NCI-H1105 treated with DMSO at 0.1 percent for 48 hours (cell line): ENCODE results near the gene OGDH.
"Not testable (repeated sequence)": the region's sequence is repeated elsewhere in the genome, so short reads cannot be mapped to it uniquely, and the experiment has no call there.

Experiments
- DNase-seq: peaks from one replicate; lab custom pipeline; 2025; lab: John Stamatoyannopoulos, UW

OGDH gene

DNA sequence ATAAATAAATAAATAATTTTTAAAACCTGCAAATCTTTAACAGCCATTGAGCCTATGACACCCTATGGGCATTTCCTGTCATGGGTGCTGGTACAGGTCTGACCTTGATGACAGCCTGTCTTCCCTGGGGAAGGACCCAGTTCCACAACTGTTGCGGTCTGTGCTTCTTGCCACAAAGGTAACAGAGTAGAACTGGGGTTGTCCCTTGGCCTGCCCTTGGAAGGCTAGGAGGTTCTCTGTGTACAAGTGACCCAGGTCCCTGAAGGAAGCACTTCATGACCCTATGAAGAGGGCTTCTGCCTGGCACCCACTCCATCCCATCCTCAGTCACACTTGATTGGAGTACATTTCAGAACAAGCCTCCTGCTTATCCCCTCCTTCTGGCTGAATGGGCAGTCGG is 66.9 kb downstream of the OGDH start:
- no peak for DNase-seq

GRCh38 chr7:44673771-44674170 is 67.3 kb downstream of the OGDH start:
- DNase-seq: no peak

DNA sequence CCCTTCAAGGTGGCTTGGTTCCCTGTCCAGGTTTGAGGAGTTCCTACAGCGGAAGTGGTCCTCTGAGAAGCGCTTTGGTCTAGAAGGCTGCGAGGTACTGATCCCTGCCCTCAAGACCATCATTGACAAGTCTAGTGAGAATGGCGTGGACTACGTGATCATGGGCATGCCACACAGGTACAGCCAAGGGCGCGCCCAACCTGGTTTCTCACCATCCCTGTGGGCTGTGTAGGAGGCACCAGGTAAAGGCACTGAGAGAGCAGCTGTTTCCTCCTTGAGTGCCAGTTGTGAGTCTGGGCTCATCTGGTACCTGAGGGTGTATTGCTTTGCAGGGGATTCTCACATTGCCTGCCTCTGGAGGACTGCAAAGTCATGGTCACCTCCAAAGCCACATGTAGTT is 68.0 kb downstream of the OGDH start:
- DNase-seq: no peak

DNA sequence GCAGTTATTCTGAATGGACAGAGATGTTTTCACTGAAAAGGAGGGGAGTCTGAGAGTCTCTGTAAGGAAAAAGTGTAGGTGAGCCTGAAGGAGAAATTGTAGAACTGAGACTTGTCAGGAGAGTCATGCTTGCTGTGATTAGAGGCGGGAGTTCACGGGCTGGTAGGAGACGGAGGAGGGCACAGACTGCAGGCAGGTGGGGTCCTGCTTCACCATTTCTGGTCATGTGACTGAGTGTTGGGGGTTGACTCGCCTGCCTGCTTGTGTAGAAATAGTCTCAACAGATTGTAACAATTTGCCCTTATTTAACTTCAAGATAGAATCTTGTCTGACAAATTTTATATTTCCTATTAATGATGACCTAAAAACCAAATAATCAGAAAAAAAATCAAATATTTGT is 70.3 kb downstream of the OGDH start:
- no peak for DNase-seq

GRCh38 chr7:44678101-44678470 is 71.7 kb downstream of the OGDH start:
- DNase-seq: no peak

DNA sequence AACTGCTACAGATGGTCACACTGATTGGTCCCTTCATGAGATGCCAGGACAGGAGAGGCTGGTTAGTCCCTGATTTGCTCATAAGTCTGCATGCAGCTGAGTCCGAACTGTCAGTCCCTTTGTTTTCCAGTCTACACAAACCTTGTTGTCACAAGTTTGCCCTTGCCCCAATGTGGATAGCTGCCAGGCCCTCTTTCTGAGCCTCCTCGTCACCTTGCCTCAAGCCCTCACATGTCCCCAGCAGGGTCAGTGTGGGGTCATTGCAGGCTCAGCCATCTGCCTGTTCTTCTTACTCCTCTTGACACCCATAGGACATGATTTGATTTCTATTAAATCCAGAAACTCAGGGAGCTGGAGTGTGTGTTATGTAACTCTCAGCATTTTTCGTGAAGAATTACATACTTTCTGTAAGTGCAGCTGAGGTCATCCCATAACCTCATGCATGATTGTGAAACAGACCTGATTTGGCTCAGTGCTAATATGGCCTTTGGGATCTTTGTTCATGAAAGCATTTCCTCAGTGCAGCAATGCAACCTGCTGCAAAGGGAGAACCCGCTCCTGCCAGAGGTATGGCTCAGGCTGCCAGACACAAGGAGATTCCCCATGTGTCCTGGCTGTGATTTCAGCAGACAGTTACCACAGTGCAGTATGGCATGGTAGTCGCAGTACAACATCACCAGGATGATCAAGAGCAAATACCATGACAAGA is 72.2 kb downstream of the OGDH start:
- no peak for DNase-seq

DNA sequence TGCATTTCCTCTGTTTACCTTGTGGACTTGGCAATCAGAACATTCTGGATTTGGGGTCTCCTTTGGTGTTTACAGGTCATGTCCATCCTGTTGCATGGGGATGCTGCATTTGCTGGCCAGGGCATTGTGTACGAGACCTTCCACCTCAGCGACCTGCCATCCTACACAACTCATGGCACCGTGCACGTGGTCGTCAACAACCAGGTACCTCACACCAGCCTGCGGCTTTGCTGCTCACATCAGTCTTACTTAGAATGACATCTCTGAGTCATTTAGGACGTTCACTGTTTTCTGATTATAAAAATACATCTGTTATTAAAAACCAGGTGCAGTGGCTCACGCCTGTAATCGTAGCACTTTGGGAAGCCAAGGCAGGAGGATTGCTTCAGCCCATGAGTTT is 75.2 kb downstream of the OGDH start:
- no peak for DNase-seq

GRCh38 chr7:44685723-44686122 is 79.3 kb downstream of the OGDH start:
- no peak for DNase-seq

DNA sequence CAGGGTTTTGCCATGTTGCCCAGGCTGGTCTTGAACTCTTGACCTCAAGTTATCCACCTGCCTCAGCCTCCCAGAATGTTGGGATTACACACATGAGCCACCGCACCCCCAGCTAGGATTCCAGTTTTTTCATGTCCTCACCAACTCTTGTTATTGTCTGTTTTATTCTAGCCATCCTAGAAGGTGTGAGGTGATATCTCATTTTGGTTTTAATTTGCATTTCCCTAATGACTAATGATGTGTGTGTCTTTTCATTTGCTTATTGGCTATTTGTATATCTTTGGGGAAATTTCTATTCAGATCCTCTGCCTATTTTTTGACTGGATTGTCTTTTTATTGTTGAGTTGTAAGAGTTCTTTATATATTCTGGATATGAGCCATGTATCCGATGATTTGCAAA is 83.0 kb downstream of the OGDH start:
- DNase-seq: no peak

GRCh38 chr7:44693641-44694313 is 87.3 kb downstream of the OGDH start:
- no peak for DNase-seq

DNA sequence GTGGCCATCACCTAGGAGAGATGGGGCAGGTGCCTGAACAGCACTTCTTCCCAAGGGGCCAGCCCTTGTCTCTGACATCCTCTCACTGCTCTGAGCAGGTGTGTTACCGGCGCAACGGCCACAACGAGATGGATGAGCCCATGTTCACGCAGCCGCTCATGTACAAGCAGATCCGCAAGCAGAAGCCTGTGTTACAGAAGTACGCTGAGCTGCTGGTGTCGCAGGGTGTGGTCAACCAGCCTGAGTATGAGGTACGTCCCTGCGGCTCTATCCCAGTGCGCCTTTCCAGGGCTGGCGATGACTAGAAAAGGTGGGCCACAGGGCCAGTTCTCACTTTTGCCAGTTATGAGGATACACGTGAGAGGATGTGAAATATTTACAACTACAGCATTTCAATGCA is 87.9 kb downstream of the OGDH start:
- DNase-seq: no peak

DNA sequence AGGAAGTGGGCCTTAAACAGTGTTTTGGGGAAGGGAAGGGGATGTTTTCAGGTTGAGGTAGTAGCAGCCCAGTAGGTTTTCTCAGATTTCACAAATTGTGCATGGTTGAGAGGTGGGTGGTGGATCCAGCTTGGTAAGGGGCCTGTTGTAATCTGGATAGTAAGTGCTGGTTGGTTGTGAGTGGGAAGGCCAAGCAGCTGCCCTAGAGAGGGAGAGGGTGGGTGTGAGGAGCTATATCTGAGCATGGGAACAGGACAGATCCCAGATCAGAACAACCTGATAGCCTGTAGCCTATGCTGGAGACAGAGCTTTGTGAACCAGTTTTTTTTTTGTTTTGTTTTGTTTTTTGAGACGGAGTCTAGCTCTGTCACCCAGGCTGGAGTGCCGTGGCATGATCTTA is 88.3 kb downstream of the OGDH start:
- DNase-seq: no peak

GRCh38 chr7:44695756-44696155 is 89.3 kb downstream of the OGDH start:
- DNase-seq: no peak

- DNase-seq: no peak
These were observed 90.3 kb downstream of the OGDH start for GRCh38 chr7:44696728-44697127.

GRCh38 chr7:44697136-44698045 is 91.0 kb downstream of the OGDH start:
- no peak for DNase-seq

DNA sequence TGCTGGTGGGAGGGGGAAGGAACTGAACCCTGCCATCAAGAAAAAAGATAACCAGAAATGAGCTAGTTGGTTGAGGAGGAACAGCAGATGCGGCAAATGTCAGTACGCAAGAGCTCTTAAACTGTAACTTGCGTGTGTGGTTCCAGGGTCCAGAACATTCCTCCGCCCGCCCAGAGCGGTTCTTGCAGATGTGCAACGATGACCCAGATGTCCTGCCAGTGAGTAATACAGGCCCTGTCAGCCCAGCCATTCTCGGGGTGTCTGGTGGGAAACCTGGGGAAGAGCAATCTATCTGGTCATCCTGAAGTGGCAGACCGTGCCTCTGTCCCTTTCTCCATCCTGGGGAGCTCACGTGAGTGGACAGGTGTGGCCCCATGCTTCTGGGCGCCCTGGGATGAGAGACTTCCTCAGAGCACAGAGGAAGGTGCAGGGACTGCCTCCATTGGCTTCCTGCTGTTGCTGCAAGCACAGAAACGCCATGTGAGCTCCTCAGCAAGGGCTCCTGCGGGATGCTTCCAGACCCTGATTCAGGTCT is 91.7 kb downstream of the OGDH start:
- no peak for DNase-seq

DNA sequence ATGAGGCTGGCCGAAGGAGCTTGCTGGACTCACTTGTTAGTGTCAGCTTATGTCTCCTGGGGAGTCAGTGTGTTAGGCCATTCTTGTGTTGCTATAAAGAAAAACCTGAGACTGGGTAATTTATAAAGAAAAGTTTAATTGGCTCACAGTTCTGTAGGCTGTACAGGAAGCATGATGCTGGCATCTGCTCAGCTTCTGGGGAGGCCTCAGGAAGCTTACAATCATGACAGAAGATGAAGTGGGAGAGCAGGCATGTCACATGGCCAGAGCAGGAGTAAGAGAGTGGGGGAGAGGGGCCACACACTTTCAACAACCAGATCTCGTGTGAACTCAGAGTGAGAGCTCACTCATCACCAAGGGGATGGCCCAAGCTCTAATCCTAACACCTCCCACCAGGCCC is 93.2 kb downstream of the OGDH start:
- not testable (repeated sequence) for DNase-seq

DNA sequence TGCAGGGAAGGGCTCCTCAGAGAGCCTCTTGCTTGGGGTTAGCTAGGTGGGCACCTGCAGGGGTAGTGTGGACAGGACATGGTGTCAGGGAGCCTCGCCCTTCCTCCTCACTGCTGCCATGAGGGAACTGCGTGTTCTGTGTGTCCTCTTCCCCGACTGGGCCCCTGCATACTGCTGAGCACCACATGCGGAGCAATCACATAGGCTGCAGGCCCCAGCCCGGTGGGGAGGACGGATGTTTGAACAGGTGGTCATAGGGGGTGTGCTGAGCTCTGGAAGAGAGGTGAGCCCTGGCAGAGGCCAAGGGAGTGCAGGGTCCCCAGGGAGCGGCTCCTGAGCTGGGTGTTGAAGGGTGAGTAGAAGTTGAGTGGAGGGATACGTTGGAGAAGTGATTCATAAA is 93.9 kb downstream of the OGDH start:
- no peak for DNase-seq

DNA sequence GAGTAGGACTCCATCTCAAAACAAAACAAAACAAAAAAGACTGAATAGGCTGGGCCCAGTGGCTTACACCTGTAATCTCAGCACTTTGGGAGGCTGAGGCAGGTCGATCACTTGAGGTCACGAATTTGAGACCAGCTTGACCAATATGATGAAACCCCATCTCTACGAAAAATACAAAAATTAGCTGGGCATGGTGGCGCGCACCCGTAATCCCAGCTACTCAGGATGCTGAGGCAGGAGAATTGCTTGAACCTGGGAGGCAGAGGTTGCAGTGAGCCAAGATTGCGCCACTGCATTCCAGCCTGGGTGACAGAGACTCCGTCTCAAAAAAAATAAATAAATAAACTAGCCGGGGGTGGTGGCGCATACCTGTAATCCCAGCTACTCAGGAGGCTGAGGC is 97.0 kb downstream of the OGDH start:
- not testable (repeated sequence) for DNase-seq

- DNase-seq: no peak
These were observed 97.5 kb downstream of the OGDH start for GRCh38 chr7:44703921-44704320.

DNA sequence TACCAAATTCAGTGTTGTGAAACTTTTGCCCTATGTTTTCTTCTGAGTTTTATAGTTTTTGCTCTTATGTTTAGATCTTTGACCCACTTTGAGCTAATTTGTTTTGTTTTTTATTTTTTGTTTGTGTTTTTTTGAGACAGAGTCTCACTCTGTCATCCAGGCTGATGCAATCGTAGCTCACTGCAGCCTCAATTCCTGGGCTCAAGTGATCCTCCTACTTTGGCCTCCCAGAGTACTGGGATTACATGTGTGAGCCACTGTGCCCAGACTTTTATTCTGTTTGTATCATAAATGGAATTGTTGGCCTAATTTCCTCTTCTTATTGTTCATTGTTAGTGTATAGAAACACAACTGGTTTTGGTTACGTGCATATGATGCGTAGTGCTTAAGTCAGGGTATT is 99.0 kb downstream of the OGDH start:
- DNase-seq: no peak

DNA sequence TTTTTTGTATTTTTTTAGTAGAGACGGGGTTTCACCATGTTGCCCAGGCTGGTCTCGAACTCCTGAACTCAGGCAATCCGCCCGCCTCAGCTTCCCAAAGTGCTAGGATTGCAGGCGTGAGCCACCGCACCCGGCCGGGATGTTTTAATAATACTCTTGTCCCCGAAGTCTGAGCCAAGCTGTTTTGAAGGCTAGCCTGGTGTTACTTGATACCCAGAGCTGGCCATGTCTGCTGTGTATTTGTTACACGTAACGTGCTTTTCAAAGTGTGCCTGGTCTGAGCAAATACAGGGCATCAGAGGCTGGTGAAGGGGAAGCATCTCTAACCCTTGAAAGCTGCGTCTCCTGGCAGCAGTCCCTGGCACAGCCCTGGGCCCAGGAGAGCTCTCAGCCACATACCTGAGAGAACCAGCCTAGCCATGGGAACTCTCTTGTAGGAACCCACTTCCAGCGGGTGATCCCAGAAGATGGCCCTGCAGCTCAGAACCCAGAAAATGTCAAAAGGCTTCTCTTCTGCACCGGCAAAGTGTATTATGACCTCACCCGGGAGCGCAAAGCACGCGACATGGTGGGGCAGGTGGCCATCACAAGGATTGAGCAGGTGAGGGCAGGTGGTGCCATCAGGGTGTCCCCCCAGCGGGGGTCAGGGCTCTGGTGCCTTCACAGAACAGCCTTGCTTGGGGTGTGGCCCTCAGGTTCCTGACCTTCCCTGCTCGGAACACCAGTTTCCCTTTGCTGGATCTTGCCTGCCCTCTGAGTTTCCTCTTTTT is 100.5 kb downstream of the OGDH start:
- DNase-seq: no peak
